Panc1 (cell line): ENCODE data around the gene TMEM217. TPM values are rescaled to one million over a fixed set of nuclear protein-coding genes. Genes with fewer than 3 reads are reported as not detected.
A peak's percentile ranks its signal among the peaks of the same experiment; 100 is the strongest.

Experiments
- ATAC-seq: fragments of 200-7000 bp; cut with Tn5 transposase; 2 replicates; pipeline ENCODE4 v1.9.1; 2020; ENCODE audit warnings: mild to moderate bottlenecking, moderate library complexity
- BruUV-seq: library from RNA; stranded (reverse); fragments of 400-500 nt; replicated peaks from 2 replicates; lab custom pipeline; 2021; lab: Mats Ljungman, UMichigan
- CTCF ChIA-PET: fragments of 300-600 bp; sonication (Branson Sonifier 250); formaldehyde crosslinking; loops from one replicate; lab custom pipeline; 2022; ENCODE audit warnings: antibody characterized with exemption; lab: Charles Lee
- POLR2A ChIA-PET: fragments of 300-600 bp; sonication (Branson Sonifier 250); formaldehyde crosslinking; loops from one replicate; lab custom pipeline; 2022; ENCODE audit warnings: antibody characterized with exemption; lab: Charles Lee
- DNase-seq: peaks from one replicate; pipeline ENCODE4 v3.0.0-alpha.2; 2010; ENCODE audit warnings: low read depth, low spot score
- H3K27ac ChIP-seq: 2 replicates; pipeline ENCODE4 v1.5.1; 2011; ENCODE audit warnings: mild to moderate bottlenecking, low read length, inconsistent platforms
- H3K27me3 ChIP-seq: fragments of 200-500 bp; sonication (Bioruptor generic); 2 replicates; pipeline ENCODE4 v1.6.0; 2014; ENCODE audit warnings: low read length, inconsistent platforms; ENCODE audit not compliant: control insufficient read depth, insufficient read depth
- H3K36me3 ChIP-seq: fragments of 200-500 bp; sonication (Bioruptor generic); 2 replicates; pipeline ENCODE4 v1.5.1; 2014; ENCODE audit warnings: inconsistent platforms, mild to moderate bottlenecking, low read length, moderate library complexity; ENCODE audit not compliant: control insufficient read depth, insufficient read depth
- H3K4me1 ChIP-seq: 2 replicates; pipeline ENCODE4 v1.5.1; 2011; ENCODE audit warnings: inconsistent platforms, mild to moderate bottlenecking, low read length, moderate library complexity; ENCODE audit not compliant: control insufficient read depth, insufficient read depth
- H3K4me3 ChIP-seq, 2 experiments: 2 replicates each; pipeline ENCODE4 v1.5.1; 2011 to 2012; ENCODE audit warnings: low read depth in 2 of 2, low read length in 2 of 2, mild to moderate bottlenecking in 2 of 2, inconsistent platforms in 1 of 2, moderate library complexity in 1 of 2
- H3K9me3 ChIP-seq: fragments of 200-500 bp; sonication (Bioruptor generic); 2 replicates; pipeline ENCODE4 v1.5.1; 2014; ENCODE audit warnings: low read depth, mild to moderate bottlenecking, inconsistent platforms, low read length, moderate library complexity; ENCODE audit not compliant: control insufficient read depth, insufficient read depth
- CTCF ChIP-seq: fragments of 450-650 bp; IDR thresholded peaks from 2 replicates; pipeline ENCODE4 v1.5.1; 2017; ENCODE audit warnings: mild to moderate bottlenecking
- POLR2AphosphoS5 ChIP-seq: IDR thresholded peaks from 2 replicates; pipeline ENCODE4 v1.6.1; 2012; ENCODE audit warnings: mild to moderate bottlenecking, low read depth, low read length, moderate library complexity
- REST ChIP-seq, 2 experiments: IDR thresholded peaks; 2 replicates each; pipeline ENCODE4 v1.6.1; 2011 to 2012; ENCODE audit warnings: low read depth in 2 of 2, control low read depth in 1 of 2, low read length in 1 of 2, mild to moderate bottlenecking in 1 of 2, moderate library complexity in 1 of 2; ENCODE audit not compliant: insufficient read depth in 1 of 2
- SIN3A ChIP-seq: IDR thresholded peaks from 2 replicates; pipeline ENCODE4 v1.6.1; 2012; ENCODE audit warnings: low read depth, mild to moderate bottlenecking, low read length, moderate library complexity, borderline replicate concordance; ENCODE audit not compliant: insufficient read depth
- TCF7L2 ChIP-seq: IDR thresholded peaks from 2 replicates; pipeline ENCODE4 v1.6.1; 2011; ENCODE audit warnings: mild to moderate bottlenecking, low read depth, low read length, inconsistent platforms
- in situ Hi-C: cut with HindIII; loops from 2 replicates; pipeline ENCODE4 v1.10.0; 2016; ENCODE audit warnings: low sequenced_read_pairs, low pct_unique_long_range_greater_than_20kb
- intact Hi-C: fragments of 100-400 bp; cut with micrococcal nuclease; formaldehyde crosslinking; loops from one replicate; pipeline ENCODE4 v1.10.0; 2022; ENCODE audit not compliant: unreplicated experiment
- total RNA-seq: library from RNA; stranded (reverse); gene quantifications from one replicate; pipeline ENCODE4 v1.2.1, GENCODE V29; 2021; ENCODE audit not compliant: unreplicated experiment

The TMEM217 gene
- total RNA-seq, 1 experiment from 2014 or later = 4.0 TPM

- intact Hi-C loops = no loop called here
- BruUV-seq = no TSS peak
- H3K27ac ChIP-seq = peak overlapping the region; percentile 56
Measured at GRCh38 chr6:37221585-37222124, 36.3 kb downstream of the TMEM217 start.

GRCh38 chr6:37218511-37218910, 39.4 kb downstream of the TMEM217 start:
- Histone ChIP-seq H3K4me3 (no peak overlapping the region), H3K27me3 (no peaks in the 10 kb centered on the region), H3K4me1 (peaks cover 10% of the 10 kb centered on the region; the same call in 1 of the 2 replicates), H3K27ac (no peak overlapping the region), H3K9me3 (no peaks in the 10 kb centered on the region), H3K36me3 (no peaks in the 10 kb centered on the region)
- ChIA-PET POLR2A (no interaction called here), CTCF (interaction anchor here (0.6 kb wide), 1 partner anchor 15 kb away, joined by 4 read pairs; no protein-coding TSS in a partner anchor)
- intact Hi-C loops = no loop called here
- no peak for TF ChIP-seq REST (IDR thresholded peaks at IDR 0.05; ENCODE audit: insufficient read depth in 1 of 2, low read depth in 2 of 2, low read length in 1 of 2)
- no peak for TF ChIP-seq SIN3A
- TF ChIP-seq TCF7L2 = no peak
- no peak for TF ChIP-seq POLR2AphosphoS5
- no peak for TF ChIP-seq CTCF
- no peak for DNase-seq
- no peak for ATAC-seq
- in situ Hi-C loops = no loop called here
- no TSS peak for BruUV-seq

More at GRCh38 chr6:37221585-37222124, 36.3 kb downstream of the TMEM217 start:
- in situ Hi-C loops = no loop called here
- CTCF ChIA-PET = interaction anchor here (1.2 to 1.4 kb wide), 2 partner anchors 11 to 204 kb away, joined by 4 to 6 read pairs; no protein-coding TSS in a partner anchor
- ATAC-seq (peak; percentile 28), DNase-seq (no peak)
- H3K4me3 ChIP-seq = peak overlapping the region; percentile 68 to 74
- H3K36me3 ChIP-seq = no peaks in the 10 kb centered on the region
- peaks cover 10% of the 10 kb centered on the region; the same call in 1 of the 2 replicates for H3K4me1 ChIP-seq
- H3K9me3 ChIP-seq = no peaks in the 10 kb centered on the region
- no peaks in the 10 kb centered on the region for H3K27me3 ChIP-seq
- POLR2A ChIA-PET = interaction anchor here (0.6 to 1.0 kb wide), 2 partner anchors 52 to 102 kb away, joined by 3 read pairs; partner anchors contain the start of gene PIM1
- no peak for TF ChIP-seq TCF7L2
- TF ChIP-seq POLR2AphosphoS5 = no peak
- TF ChIP-seq REST (IDR thresholded peaks at IDR 0.05; ENCODE audit: insufficient read depth in 1 of 2, low read depth in 2 of 2, low read length in 1 of 2) = no peak
- no peak for TF ChIP-seq CTCF
- TF ChIP-seq SIN3A = no peak
